Left ventricle myocardium superior (tissue), 1 donor: Measurements from ENCODE around the gene OR4M1. TPM values are rescaled to one million over a fixed set of nuclear protein-coding genes. Genes with fewer than 3 reads are reported as not detected.
"Not testable (repeated sequence)": the region's sequence is repeated elsewhere in the genome, so short reads cannot be mapped to it uniquely, and the experiment has no call there.

ENCODE experiments used
- ATAC-seq: fragments of 200-7000 bp; cut with Tn5 transposase; one replicate; pipeline ENCODE4 v1.9.1; 2020; ENCODE audit warnings: mild to moderate bottlenecking, moderate library complexity
- DNase-seq: peaks from one replicate; pipeline ENCODE4 v3.0.0-alpha.2; 2020
- intact Hi-C: fragments of 100-400 bp; cut with micrococcal nuclease; formaldehyde crosslinking; loops from one replicate; pipeline ENCODE4 v1.11.0; 2022
- long read RNA-seq: library from polyadenylated mRNA; unstranded; transcript quantifications from one replicate; pipeline ENCODE4 v2.0.0, GENCODE V29; 2021
- total RNA-seq: library from RNA; stranded (reverse); fragmentation: NEBNext Ultra II Directional; extraction: Animal tissue kit (Norgen Biotek cat#: 25700); gene quantifications from one replicate; pipeline ENCODE4 v1.2.1, GENCODE V29; 2021
- donor health status: DM: no; HTN: yes; CAD: no; lungs with severe emphysema.

OR4M1 gene, protein sequence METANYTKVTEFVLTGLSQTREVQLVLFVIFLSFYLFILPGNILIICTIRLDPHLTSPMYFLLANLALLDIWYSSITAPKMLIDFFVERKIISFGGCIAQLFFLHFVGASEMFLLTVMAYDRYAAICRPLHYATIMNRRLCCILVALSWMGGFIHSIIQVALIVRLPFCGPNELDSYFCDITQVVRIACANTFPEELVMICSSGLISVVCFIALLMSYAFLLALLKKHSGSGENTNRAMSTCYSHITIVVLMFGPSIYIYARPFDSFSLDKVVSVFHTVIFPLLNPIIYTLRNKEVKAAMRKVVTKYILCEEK
- not detected for total RNA-seq
- long read RNA-seq, result 0 reads

DNA sequence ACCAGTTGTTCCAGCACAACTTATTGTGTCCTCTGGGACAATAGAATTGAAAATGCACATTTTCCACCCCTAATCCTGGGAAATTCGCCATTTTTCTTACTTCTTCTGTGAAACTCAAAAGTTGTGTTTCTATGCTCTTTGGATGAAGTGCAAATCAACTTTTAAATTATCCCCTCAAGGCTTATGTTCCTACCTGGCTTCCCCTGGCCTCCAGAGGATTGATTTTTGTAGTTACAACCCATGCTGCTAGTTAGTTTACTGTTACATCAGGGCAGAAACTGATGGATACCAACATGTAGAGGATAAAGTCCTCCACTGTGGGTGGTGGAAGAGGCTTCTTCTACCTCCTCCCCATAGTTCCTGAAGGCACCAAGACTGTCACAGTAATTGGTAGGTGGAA lies at the start of gene OR4M1:
Gene OR4M1 (plus strand): TSS at position 301 of the 400 bp plus-strand sequence. CDS start 6,819 bp downstream, outside the sequence.
- DNase-seq, ATAC-seq, intact Hi-C loops: not testable (repeated sequence)

DNA sequence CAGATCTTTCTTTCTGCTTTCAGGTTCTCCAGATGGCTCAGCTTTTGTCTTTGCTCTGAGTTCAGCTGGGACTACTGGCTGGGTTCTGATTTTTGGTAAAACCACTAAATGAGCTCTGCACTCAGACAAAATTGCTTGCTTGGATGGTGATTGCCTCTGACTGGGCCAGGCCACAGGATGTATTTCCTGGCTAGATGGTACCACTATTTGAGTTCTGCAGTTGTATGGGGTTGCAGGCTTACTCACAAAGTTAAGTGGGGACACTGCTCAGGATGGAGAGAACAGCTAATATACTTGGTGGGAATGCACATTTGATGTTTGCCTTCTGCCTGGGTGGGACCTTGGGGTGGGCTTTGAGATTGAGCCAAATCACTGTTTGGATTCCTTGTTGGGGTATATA lies 43.9 kb upstream of the OR4M1 start:
- no peak for ATAC-seq
- intact Hi-C loops, result no loop called here
- no peak for DNase-seq

DNA sequence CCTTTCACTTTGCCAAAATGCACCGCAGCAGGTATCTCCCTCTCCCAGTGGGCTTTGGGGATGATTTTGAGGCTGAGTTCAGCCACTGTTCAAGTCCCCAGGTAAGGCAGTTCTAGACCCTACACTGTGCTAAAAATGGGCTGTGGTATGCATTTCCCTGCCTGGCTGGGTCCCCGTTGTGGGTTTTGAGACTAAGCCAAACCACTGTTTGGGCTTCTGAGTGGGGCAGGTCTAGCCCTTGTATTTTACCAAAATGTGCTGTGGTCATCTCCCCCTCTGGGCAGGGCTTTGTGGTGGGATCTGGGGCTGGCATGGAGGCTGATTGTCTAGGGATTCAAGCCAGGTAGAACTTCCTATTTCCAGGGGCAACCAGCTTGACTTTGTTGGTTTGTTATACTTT lies 43.5 kb upstream of the OR4M1 start:
- DNase-seq (no peak), ATAC-seq (no peak)
- intact Hi-C loops, result no loop called here

DNA sequence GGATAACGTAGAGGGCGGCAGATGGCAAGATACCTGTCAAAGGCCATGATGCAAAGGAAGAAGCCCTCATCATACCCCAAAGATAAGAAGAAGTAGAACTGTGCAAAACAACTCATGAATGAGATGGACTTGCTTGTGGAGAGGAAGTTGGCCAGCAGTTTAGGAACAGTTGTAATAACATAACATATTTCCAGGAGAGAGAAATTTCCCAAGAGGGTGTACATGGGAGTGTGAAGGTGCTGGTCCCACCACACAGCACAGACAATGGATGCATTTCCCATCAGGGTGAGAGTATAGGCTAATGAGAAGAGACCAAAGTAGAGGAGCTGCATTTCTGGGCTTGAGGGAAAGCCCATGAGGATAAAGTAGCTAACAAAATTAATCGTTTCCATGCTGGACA lies 39.4 kb upstream of the OR4M1 start:
- intact Hi-C loops, DNase-seq, ATAC-seq: not testable (repeated sequence)

DNA sequence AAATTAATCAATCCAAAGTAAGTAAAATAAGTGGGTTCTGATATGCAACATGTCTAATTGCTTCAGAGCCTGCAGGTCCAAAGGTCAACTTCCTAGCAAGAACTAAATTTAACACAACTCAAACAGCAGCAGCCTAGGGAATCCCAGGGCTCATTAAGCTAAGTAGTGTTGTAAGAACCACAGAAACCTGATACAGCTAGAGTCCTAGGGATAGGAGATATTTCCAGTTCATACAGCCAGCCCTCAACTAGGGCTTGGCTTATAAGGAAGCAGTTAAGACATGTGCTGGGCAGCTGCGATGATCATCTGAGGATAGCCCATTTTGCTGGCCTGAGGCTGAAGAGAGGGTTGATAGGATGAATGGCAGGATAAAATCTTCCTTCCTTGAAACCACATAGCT lies 30.0 kb upstream of the OR4M1 start, which contains the start of gene OR4Q3:
Gene OR4Q3 (plus strand): TSS at position 316 of the 400 bp plus-strand sequence.
- ATAC-seq (no peak), DNase-seq (no peak)
- intact Hi-C loops, result no loop called here

DNA sequence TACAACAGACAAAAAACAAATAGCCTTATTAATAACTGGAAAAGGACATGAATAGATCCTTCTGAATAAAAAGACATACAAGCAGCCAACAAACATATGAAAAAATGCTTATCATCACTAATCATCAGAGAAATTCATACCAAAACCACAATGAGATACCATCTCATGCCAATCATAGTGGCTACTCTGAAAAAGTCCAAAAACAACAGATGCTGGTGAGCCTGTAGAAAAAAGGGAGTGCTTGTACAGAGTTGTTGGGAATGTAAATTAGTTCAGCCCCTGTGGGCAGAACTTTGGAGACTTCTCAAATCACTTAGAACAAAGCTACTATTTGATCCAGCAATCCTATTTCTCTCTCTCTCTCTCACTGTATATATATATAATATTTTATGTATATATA lies 21.0 kb upstream of the OR4M1 start:
- ATAC-seq, DNase-seq, intact Hi-C loops: not testable (repeated sequence)

DNA sequence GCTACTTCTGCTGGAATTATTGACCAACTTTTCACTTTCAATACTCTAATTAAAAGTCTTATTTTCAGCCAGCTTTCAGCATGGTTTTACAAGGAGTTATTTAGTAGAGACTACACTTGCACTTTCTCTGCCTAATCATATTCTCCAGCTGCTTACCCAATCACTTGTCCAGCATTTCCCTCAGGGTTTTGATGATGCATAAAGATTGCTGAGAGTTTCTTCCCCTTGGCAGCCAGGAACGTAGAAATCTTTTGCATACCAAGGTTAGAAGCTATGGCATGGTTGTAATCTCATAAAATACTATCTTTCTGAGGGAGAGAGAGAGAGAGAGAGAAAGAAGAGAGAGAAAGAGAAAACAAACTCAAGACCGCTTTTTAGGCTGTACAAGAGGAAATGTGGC lies 19.1 kb upstream of the OR4M1 start:
- DNase-seq (no peak), ATAC-seq (no peak)
- intact Hi-C loops, result no loop called here

DNA sequence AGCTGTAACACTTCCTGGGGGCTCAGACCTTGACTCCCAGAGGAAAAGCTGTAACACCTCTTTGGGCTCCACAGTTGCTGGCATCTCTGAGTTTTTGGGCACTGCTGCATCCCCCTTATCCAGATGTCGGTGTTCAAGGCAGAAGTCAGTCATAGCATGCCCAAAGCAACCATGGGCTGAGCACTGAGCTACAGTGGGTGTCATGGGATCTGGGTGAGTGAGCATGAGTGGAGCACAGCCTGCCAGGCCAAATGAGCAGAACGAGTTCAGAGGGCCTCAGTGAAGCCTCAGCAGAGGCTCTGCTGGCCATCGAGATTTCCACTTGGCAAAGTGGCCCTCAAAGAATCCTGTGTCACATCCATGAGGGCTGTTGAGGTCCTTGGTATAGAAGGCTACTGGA lies 1.8 kb upstream of the OR4M1 start:
- DNase-seq, intact Hi-C loops, ATAC-seq: not testable (repeated sequence)

DNA sequence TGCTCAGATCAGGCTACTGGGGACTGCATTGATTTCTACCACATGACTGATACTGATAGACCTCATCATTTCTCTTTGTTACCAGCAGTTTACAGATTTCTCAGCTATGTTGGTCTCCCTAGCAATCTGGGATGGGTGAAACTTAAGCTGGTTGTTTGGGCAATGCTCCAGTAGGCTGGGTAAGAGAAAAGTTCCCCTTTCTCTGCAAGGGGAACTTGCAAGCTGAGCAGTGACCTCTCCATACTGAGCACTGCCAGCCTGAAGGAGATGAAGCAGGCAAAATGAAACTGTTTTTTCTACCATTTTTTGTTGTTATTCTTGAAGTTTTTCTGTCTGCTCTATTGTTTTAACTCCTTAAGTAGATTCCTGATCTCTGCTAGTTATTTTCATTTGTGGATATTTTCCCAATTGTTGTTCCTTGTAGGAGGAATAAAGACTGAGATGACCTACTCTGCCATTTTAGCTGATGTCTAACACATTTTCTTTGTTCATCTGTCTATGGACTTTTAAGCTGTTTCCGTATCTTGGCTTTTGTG lies 1.3 kb upstream of the OR4M1 start:
- no peak for DNase-seq
- ATAC-seq, result peak; percentile 66

DNA sequence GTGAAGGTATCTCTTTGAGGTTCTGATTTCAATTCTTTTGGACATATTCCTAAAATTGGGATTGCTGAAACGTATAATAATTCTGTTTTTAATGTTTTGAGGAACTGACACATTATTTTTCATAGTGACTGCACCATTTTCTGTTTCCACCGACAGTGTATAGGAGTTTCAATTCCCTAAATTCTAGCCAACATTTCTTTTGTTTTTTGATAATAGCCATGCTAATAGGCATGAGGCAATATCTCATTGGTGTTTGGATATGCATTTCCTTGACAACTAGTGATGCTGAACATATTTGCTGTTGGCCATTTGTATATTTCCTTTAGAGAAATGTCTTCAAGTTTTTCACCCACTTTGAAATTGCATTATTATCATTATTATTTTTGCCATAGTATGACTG lies 850 bp upstream of the OR4M1 start:
- intact Hi-C loops, DNase-seq: not testable (repeated sequence)
- peak; percentile 58 for ATAC-seq

More for the DNA sequence above, 1.3 kb upstream of the OR4M1 start:
- intact Hi-C loops, result no loop called here

DNA sequence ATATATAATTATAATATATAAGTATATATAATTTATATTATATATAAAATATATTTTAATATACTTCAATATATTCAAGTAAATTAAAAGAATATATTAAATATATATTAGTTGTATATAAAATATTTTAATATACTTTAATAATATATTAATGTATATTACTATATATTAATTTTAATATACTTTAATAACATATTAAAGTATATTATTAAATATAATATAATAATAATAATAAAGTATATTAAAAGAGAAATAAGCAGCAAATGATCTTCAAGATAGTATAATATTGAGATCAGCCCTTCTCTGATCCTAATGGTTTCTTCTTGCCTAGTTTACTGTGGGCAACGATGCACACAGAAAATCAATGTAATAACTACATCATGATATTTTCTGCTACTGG lies 2.3 kb downstream of the OR4M1 start:
- ATAC-seq (no peak), DNase-seq (no peak)
- intact Hi-C loops, result no loop called here

DNA sequence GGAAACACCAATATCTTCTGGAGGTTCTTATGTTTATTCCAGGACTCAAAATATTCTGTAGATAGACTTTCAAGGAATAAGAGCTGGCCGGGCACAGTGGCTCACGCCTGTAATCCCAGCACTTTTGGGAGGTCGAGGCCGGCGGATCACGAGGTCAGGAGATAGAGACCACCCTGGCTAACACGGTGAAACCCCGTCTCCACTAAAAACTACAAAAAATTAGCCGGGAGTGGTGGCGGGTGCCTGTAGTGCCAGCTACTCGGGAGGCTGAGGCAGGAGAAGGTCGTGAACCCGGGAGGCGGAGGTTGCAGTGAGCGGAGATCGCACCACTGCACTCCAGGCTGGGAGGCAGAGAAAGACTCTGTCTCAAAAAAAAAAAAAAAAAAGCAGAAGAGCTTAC lies 12.5 kb downstream of the OR4M1 start:
- ATAC-seq, intact Hi-C loops, DNase-seq: not testable (repeated sequence)

DNA sequence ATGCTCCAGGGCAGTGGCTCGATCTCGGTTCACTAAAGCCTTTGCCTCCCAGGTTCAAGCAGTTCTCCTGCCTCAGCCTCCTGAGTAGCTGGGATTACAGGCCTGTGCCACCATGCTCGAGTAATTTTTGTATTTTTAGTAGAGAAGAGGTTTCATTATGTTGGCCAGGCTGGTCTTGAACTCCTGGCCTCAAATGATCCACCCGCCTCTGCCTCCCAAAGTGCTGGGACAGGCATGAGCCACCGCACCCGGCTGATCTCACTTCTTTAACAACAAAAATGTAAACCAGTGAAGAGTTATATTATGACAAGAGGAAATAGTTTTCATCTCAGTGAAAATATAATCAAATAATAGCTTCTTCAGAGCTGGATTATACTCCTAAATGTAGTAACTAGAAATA lies 14.0 kb downstream of the OR4M1 start:
- DNase-seq, intact Hi-C loops, ATAC-seq: not testable (repeated sequence)

DNA sequence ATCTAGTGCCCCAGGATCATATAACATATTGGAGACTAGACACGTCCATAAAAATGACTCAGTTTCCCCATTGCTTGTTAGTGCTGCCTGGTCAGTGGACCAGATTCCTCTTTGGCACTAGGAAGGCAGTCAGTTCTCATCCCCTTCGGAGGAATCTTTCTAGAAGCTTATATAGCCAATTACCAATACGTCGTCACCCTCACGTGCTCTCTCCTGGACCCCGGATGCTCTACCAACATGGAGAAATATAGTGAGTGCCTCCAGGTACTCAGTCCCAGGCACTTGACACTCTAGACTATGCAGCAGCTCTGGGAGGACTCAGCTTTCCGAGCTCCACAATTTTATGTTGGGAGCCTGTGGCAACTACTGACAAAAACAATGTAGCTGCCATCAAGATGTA lies 14.8 kb downstream of the OR4M1 start:
- intact Hi-C loops, ATAC-seq, DNase-seq: not testable (repeated sequence)

DNA sequence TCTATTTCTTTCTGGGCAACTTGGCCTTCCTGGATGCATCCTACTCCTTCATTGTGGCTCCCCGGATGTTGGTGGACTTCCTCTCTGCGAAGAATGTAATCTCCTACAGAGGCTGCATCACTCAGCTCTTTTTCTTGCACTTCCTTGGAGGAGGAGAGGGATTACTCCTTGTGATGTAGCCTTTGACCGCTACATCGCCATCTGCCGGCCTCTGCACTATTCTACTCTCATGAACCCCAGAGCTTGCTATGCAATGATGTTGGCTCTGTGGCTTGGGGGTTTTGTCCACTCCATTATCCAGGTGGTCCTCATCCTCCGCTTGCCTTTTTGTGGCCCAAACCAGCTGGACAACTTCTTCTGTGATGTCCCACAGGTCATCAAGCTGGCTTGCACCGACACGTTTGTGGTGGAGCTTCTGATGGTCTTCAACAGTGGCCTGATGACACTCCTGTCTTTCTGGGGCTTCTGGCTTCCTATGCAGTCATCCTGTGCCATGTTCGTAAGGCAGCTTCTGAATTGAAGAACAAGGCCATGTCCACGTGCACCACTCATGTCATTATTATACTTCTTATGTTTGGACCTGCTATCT lies 23.3 kb downstream of the OR4M1 start:
- intact Hi-C loops, ATAC-seq, DNase-seq: not testable (repeated sequence)

DNA sequence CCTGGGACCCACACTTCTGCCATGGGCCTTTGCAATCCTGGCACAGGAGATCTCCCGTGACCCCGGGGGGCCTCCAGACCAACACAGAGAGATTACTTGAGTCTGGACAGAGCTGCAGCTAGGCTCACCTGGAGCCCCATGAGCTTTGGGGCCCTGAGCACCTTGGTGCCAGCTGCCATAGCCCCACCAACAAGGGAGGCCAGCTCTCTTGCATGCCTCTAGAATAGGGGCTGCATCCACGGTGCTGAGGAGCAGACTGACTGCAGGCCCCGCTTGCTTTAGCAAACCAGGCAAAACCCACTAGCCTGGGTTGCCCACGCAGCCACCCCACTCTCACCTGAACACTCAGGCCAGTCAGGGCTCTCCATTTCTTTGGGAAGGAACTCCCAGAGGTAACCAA lies 26.6 kb downstream of the OR4M1 start:
- intact Hi-C loops, result no loop called here
- ATAC-seq, result no peak
- DNase-seq, result no peak

DNA sequence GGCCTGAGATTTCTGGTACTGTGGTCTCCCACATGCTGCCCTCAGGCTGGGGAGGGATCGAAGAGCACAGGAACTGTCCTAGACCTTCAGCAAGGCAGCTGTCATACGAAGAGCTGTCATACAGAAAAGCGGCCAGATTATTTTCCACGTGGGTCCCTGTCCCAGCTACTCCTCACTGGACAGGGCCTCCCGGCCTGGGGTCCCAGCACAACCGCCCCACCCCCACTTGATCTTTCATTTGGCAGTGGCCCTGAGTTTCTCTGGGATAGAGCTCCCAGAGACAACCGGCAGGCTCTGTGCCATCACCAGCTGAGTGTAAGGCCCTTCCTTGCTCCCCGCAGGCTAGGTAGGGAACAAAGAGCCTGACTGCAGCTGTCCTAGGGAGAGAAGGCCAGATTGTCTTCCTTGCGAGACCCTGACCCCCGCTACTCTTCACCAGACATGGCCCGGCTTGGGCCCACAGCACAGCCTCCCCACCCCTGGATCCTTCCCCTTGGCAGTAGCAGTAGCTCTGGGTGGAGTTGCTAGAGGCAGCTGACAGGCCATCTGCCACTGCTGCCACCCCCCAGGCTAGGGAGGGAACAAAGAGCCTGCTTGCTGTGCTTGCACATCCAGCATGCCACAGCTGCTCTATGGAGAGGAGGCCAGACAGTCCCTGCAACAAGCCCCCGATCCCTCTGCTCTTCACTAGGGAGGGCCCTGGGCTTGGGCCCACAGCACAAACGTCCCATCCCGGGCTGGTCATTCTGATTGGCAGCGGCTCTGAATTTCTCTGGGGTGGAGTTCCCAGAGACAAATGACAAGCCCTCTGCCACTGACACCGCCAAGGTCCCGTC lies 27.2 kb downstream of the OR4M1 start:
- intact Hi-C loops, result no loop called here
- no peak for DNase-seq
- ATAC-seq, result no peak

DNA sequence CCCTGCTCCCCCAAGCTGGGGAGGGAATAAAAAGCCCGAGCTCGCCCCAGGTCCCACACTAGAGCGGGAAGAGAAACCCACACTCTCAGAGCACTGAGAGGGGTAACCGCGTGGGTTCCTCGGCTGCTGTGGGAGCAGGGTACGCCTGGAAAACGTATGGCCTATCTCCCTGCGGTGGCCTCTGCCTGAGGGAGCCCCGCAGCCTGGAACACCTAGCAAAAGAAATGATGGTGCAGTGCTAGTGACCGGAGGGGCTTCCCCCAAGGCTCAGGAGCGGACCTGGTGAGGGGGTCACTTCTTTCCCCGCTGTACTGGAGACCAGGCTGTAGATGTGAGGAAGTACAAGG lies 27.8 kb downstream of the OR4M1 start:
- intact Hi-C loops, result no loop called here
- DNase-seq (no peak), ATAC-seq (no peak)

DNA sequence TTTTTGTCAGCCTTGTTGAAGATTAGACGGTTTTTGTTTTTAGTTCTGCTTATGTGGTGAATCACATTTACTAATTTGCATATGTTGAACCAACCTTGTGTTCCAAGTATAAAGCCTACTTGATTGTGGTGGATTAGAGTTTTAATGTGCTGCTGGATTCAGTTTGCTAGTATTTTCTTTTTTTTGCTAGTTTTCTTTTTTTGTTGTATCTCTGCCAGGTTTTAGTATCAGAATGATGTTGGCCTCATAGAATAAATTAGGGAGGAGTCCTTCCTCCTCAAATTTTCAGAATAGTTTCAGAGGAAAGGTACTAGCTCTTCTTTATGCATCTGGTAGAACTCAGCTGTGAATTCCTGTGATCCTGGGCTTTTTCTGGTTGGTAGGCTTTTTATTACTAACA lies 30.2 kb downstream of the OR4M1 start, which contains the start of gene OR4N2:
Gene OR4N2 (plus strand): TSS at position 301 of the 400 bp plus-strand sequence. CDS start 23,679 bp downstream, outside the sequence.
- ATAC-seq, intact Hi-C loops, DNase-seq: not testable (repeated sequence)
